Measurements from ENCODE around the gene RNF168. TPM values are rescaled to one million over a fixed set of nuclear protein-coding genes. Genes with fewer than 3 reads are reported as not detected.
"Not testable (repeated sequence)": the region's sequence is repeated elsewhere in the genome, so short reads cannot be mapped to it uniquely, and the experiment has no call there.

Gene RNF168
- total and polyA plus RNA-seq, 7 donors, result 3.6 to 30.2 (median 14.1) TPM

DNA sequence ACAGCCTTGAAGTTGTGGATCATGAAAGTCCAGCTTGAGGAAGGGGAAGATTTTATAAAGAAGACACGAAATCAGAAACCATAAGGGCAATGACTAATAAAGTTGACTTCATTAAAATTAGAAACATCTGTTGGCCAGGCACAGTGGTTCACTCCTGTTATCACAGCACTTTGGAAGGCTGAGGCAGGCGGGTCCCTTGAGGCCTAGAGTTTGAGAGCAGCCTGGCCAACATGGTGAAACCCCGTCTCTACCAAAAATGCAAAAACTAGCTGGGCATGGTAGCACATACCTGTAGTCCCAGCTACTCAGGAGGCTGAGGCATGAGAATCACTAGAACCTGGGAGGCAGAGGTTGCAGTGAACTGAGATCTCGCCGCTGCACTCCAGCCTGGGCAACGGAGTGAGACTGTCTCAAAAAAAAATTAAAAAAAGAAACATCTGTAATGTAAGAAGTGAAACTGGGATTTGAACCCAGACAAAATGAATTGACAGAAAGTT, 63.5 kb downstream of the RNF168 start:
- TF ChIP-seq, protein P1, sequence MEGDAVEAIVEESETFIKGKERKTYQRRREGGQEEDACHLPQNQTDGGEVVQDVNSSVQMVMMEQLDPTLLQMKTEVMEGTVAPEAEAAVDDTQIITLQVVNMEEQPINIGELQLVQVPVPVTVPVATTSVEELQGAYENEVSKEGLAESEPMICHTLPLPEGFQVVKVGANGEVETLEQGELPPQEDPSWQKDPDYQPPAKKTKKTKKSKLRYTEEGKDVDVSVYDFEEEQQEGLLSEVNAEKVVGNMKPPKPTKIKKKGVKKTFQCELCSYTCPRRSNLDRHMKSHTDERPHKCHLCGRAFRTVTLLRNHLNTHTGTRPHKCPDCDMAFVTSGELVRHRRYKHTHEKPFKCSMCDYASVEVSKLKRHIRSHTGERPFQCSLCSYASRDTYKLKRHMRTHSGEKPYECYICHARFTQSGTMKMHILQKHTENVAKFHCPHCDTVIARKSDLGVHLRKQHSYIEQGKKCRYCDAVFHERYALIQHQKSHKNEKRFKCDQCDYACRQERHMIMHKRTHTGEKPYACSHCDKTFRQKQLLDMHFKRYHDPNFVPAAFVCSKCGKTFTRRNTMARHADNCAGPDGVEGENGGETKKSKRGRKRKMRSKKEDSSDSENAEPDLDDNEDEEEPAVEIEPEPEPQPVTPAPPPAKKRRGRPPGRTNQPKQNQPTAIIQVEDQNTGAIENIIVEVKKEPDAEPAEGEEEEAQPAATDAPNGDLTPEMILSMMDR (IDR thresholded peaks at IDR 0.05), result no peak
- no peak for TF ChIP-seq POLR2AphosphoS5 (IDR thresholded peaks at IDR 0.05)
- TF ChIP-seq EP300 (IDR thresholded peaks at IDR 0.05), result no peak
- TF ChIP-seq POLR2A (IDR thresholded peaks at IDR 0.05), result no peak
- Histone ChIP-seq H3K36me3 (no peaks in the 10 kb centered on the region), H3K4me3 (no peak overlapping the region), H3K9me3 (no peaks in the 10 kb centered on the region), H3K27me3 (no peaks in the 10 kb centered on the region), H3K4me1 (no peaks in the 10 kb centered on the region), H3K27ac (no peak overlapping the region)
- WGBS, 2 donors, result 80 to 89% methylated on average over 6 of the region's 6 CpGs
- intact Hi-C loops (cut with DNase I), result no loop called here
- DNase-seq, result no peak

GRCh38 chr3:196432137-196432879, 71.3 kb downstream of the RNF168 start, which contains the start of gene UBXN7:
Gene UBXN7 (minus strand): TSS chr3:196432427. CDS start chr3:196432399, 28 bp downstream.
- intact Hi-C loops (cut with DNase I), result loop anchor here (1.0 to 5.0 kb wide), 2 partner anchors 71 to 115 kb away; partner anchors contain the start of genes DYNLT2B and RNF168
- peak; percentile 97 for DNase-seq
- Histone ChIP-seq H3K4me3 (peak within 1 kb of the TSS; percentile 68 to 100 (median 90)), H3K9me3 (no peaks in the 10 kb centered on the region), H3K27me3 (no peaks in the 10 kb centered on the region), H3K27ac (peak within 1 kb of the TSS; percentile 90 to 99 (median 94)), H3K36me3 (peaks cover 0 to 7% (median 0%) of the 10 kb centered on the region in 4 donors), H3K4me1 (peaks cover 0 to 24% (median 23%) of the 10 kb centered on the region in 4 donors)
- 0% methylated on average over 67 of the region's 67 CpGs for WGBS, 2 donors
- TF ChIP-seq EP300 (IDR thresholded peaks at IDR 0.05) (no peak), POLR2AphosphoS5 (IDR thresholded peaks at IDR 0.05) (peak; percentile 66 to 93 (median 86)), POLR2A (IDR thresholded peaks at IDR 0.05) (peak; percentile 31 to 52)
- TF ChIP-seq, protein P1 (IDR thresholded peaks at IDR 0.05), result peak in 1 of 4 experiments; percentile 8

DNA sequence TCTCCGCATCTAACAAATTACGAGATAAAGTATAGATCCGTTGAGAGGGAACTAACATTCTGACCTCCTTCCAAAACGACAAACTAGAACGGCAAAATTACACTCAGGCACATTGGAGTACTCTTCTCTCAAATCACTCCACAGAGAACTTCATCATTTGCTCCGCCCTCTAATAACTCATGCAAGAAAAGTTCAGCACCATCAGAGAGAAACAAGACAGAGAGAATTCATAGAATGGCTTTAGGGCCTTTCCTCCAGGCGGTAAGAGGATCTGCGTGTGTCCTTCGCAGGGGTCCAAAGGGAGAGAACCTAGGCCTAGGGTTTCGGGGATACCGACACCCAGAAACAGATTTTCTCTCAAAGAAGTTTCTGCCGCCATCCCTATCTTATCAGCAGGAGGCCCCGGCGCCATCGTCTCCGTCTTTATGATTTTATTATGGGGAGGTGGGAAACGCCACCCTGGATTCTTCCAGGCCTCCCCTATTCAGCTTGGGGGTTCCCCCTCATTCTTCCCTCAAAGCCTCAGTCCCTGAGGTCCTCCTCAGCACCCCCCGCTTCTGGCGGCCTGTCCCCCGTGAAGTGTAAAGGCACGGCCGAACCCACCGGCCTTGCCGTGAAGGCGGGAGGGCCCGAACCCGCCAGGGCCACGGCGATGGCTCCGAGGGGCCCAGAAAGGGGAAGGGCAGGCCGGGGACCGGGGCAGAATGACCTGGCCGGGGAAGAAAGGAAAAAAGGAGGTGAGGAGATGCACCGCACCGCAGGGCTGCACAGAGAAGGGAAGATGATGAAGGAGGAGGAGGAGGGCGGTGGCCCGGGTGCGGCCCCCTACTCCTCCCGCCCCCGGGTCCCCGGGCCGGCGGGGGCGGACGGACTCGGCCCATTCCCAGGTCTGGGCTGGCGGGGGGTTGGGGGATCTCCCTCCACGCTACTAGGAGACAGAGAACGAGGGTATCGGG, 72.1 kb downstream of the RNF168 start:
- peaks cover 0 to 24% (median 23%) of the 10 kb centered on the region in 4 donors for H3K4me1 ChIP-seq
- H3K27ac ChIP-seq, result peak overlapping the region; percentile 90 to 99 (median 94)
- TF ChIP-seq POLR2A (IDR thresholded peaks at IDR 0.05), result no peak
- TF ChIP-seq POLR2AphosphoS5 (IDR thresholded peaks at IDR 0.05), result peak in 2 of 4 donors; percentile 43 to 59
- peak overlapping the region; percentile 68 to 100 (median 90) for H3K4me3 ChIP-seq
- peaks cover 0 to 7% (median 0%) of the 10 kb centered on the region in 4 donors for H3K36me3 ChIP-seq
- peak; percentile 65 for DNase-seq
- intact Hi-C loops (cut with DNase I), result loop anchor here (1.0 to 5.0 kb wide), 2 partner anchors 72 to 114 kb away; partner anchors contain the start of genes DYNLT2B and RNF168
- WGBS, 2 donors, result 1 to 2% methylated on average over 50 of the region's 50 CpGs
- no peaks in the 10 kb centered on the region for H3K9me3 ChIP-seq
- H3K27me3 ChIP-seq, result no peaks in the 10 kb centered on the region

- WGBS, 2 donors, result 83 to 91% methylated on average over 6 of the region's 6 CpGs
- DNase-seq, result no peak
- TF ChIP-seq POLR2A (IDR thresholded peaks at IDR 0.05) (no peak), EP300 (IDR thresholded peaks at IDR 0.05) (no peak), POLR2AphosphoS5 (IDR thresholded peaks at IDR 0.05) (no peak)
- TF ChIP-seq, protein P1 (IDR thresholded peaks at IDR 0.05), result no peak
- H3K9me3 ChIP-seq, result no peaks in the 10 kb centered on the region
- H3K36me3 ChIP-seq, result peaks cover 0 to 16% (median 0%) of the 10 kb centered on the region in 4 donors
- no peak overlapping the region for H3K4me3 ChIP-seq
- peaks cover 0 to 34% (median 26%) of the 10 kb centered on the region in 4 donors for H3K4me1 ChIP-seq
- no peak overlapping the region for H3K27ac ChIP-seq
- intact Hi-C loops (cut with DNase I), result no loop called here
- no peaks in the 10 kb centered on the region for H3K27me3 ChIP-seq
Measured at GRCh38 chr3:196428041-196428440, 75.5 kb downstream of the RNF168 start.

- intact Hi-C loops (cut with DNase I), result not testable (repeated sequence)
- H3K4me1 ChIP-seq, result peaks cover 0 to 49% (median 34%) of the 10 kb centered on the region in 4 donors
Measured at GRCh38 chr3:196424421-196424820, 79.1 kb downstream of the RNF168 start.

More at GRCh38 chr3:196424421-196424820, 79.1 kb downstream of the RNF168 start:
- 65 to 90% methylated on average over 6 of the region's 6 CpGs for WGBS, 2 donors
- not testable (repeated sequence) for H3K9me3 ChIP-seq, DNase-seq, H3K4me3 ChIP-seq, H3K27ac ChIP-seq, H3K27me3 ChIP-seq
- peaks cover 0 to 16% (median 0%) of the 10 kb centered on the region in 4 donors for H3K36me3 ChIP-seq
